ENCODE results near the gene DHPS.
"Not testable (repeated sequence)": the region's sequence is repeated elsewhere in the genome, so short reads cannot be mapped to it uniquely, and the experiment has no call there.

DHPS gene

GRCh38 chr19:12681074-12681987 is at the start of gene DHPS:
Gene DHPS, minus strand, starts transcription at chr19:12681880. Its CDS starts 114 bp downstream, at chr19:12681766.
- DNase-seq, result peak; percentile 97

- no peak for DNase-seq
Measured at GRCh38 chr19:12731337-12731736, 49.7 kb upstream of the DHPS start.

GRCh38 chr19:12730064-12730463 is 48.4 kb upstream of the DHPS start:
- no peak for DNase-seq

GRCh38 chr19:12727745-12728433 is 46.2 kb upstream of the DHPS start:
- DNase-seq, result no peak

- DNase-seq, result no peak
Measured at GRCh38 chr19:12726988-12727316, 45.3 kb upstream of the DHPS start.

- DNase-seq, result not testable (repeated sequence)
Measured at GRCh38 chr19:12725612-12726011, 43.9 kb upstream of the DHPS start.

- DNase-seq, result peak; percentile 60
Measured at GRCh38 chr19:12723641-12724426, 42.2 kb upstream of the DHPS start, which contains the start of gene TNPO2. Gene TNPO2, minus strand, starts transcription at chr19:12723932. Its CDS starts 2,955 bp downstream, at chr19:12720977.

GRCh38 chr19:12723381-12723640 is 41.6 kb upstream of the DHPS start:
- DNase-seq, result no peak

- peak; percentile 99 for DNase-seq
Measured at GRCh38 chr19:12722566-12723380, 41.1 kb upstream of the DHPS start.

GRCh38 chr19:12721656-12722565 is 40.2 kb upstream of the DHPS start:
- peak; percentile 48 for DNase-seq

GRCh38 chr19:12720851-12721655 is 39.4 kb upstream of the DHPS start:
- DNase-seq, result no peak

GRCh38 chr19:12720296-12720695 is 38.6 kb upstream of the DHPS start:
- DNase-seq, result no peak

GRCh38 chr19:12715929-12716328 is 34.2 kb upstream of the DHPS start:
- no peak for DNase-seq

GRCh38 chr19:12715102-12715501 is 33.4 kb upstream of the DHPS start:
- DNase-seq, result no peak

- not testable (repeated sequence) for DNase-seq
Measured at GRCh38 chr19:12713304-12713703, 31.6 kb upstream of the DHPS start.

GRCh38 chr19:12712077-12712476 is 30.4 kb upstream of the DHPS start:
- DNase-seq, result not testable (repeated sequence)

- no peak for DNase-seq
Measured at GRCh38 chr19:12711187-12711586, 29.5 kb upstream of the DHPS start.

- no peak for DNase-seq
Measured at GRCh38 chr19:12708641-12709040, 27.0 kb upstream of the DHPS start.

- no peak for DNase-seq
Measured at GRCh38 chr19:12706332-12706718, 24.6 kb upstream of the DHPS start.

GRCh38 chr19:12705654-12706331 is 24.1 kb upstream of the DHPS start:
- DNase-seq, result no peak

Data from NCI-H1092 (cell line).